ENCODE results near the gene ABHD2.
A peak's percentile ranks its signal among the peaks of the same experiment; 100 is the strongest.
"Not testable (repeated sequence)": the region's sequence is repeated elsewhere in the genome, so short reads cannot be mapped to it uniquely, and the experiment has no call there.

Gene ABHD2, protein sequence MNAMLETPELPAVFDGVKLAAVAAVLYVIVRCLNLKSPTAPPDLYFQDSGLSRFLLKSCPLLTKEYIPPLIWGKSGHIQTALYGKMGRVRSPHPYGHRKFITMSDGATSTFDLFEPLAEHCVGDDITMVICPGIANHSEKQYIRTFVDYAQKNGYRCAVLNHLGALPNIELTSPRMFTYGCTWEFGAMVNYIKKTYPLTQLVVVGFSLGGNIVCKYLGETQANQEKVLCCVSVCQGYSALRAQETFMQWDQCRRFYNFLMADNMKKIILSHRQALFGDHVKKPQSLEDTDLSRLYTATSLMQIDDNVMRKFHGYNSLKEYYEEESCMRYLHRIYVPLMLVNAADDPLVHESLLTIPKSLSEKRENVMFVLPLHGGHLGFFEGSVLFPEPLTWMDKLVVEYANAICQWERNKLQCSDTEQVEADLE

DNA sequence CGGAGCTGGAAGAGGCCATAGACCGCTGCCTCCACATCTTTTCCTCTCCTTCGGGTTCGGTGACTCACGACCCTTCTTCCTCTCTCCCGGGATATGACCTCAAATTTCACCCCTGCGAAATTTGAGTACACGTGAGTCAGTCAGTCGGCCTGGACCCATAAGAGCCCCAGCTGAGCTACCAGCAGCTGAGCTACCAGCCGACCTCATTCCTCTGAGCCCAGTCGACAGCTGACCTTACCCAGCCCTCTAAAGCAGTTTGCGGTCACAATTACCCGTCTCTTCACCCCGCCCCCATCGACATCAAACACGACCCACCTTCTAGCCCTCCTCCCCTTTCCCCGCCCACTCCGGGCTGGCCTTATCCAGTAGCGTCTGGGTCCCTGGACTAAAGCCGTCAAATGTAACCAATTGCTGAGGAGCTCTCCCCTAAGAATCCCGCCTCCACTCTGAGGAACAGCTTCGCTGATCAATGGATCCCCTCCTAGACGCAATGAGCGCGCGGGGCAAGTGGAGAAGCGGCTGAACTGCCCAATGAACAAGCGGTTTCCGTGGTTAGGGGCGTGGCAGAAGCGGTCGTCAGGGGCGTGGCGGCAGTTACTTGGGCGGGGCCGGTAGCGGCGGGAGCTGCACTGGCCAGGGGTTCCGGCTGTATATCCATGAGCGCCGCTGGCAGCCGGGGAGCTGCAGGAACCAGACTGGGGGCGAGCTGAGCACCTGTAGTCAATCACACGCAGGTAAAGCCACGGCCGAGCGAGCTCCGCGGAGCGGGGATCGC is at the start of gene ABHD2:
Gene ABHD2, plus strand, starts transcription at position 627 of the 775 bp plus-strand sequence. CDS start 27,872 bp downstream, outside the sequence.
- TF ChIP-seq CTCF (IDR thresholded peaks at IDR 0.05; ENCODE audit: insufficient read depth, missing control alignments), result no peak
- DNase-seq (ENCODE audit: insufficient read length, low spot score) (peak; percentile 80), FAIRE-seq (no peak)

GRCh38 chr15:89039142-89039541 is 49.1 kb upstream of the ABHD2 start:
- no peak for TF ChIP-seq CTCF (IDR thresholded peaks at IDR 0.05; ENCODE audit: insufficient read depth, missing control alignments)
- FAIRE-seq (no peak), DNase-seq (ENCODE audit: insufficient read length, low spot score) (no peak)

DNA sequence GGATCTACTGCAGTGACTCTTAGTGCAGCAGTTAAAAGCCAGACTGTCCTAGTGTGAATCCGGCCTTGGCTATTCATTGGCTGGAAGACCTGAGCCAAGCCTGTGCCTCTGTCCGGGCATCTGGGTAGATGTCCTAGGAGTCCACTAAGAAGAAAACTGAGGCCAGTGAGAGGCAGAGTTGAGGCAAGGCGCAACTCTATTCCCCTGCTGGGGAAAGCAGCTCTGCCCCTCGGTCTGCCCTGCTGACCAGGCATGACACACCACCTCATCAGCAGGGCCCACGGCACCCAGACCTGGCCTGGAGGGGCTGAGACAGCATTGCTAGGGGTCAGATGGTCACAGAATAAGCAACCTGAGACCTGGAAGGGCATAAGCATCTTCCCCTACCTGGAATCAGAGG is 46.7 kb upstream of the ABHD2 start:
- no peak for TF ChIP-seq CTCF (IDR thresholded peaks at IDR 0.05; ENCODE audit: insufficient read depth, missing control alignments)
- FAIRE-seq, result no peak
- no peak for DNase-seq (ENCODE audit: insufficient read length, low spot score)

DNA sequence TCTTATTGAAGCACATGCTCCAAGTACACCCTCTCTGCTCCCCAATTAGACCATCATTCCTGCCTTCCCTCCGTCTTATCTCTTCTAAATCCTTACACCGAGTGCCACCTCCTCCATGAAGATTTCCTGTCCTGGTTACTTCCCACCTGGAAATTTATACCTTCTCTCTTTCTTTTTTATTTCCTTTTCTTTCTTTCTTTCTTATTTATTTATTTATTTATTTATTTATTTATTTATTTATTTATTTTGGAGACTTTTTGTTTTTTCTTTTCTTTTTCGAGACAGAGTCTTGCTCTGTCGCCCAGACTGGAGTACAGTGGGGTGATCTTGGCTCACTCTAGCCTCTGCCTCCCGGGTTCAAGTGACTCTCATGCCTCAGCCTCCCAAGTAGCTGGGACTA is 45.9 kb upstream of the ABHD2 start:
- FAIRE-seq, result no peak
- no peak for DNase-seq (ENCODE audit: insufficient read length, low spot score)
- no peak for TF ChIP-seq CTCF (IDR thresholded peaks at IDR 0.05; ENCODE audit: insufficient read depth, missing control alignments)

DNA sequence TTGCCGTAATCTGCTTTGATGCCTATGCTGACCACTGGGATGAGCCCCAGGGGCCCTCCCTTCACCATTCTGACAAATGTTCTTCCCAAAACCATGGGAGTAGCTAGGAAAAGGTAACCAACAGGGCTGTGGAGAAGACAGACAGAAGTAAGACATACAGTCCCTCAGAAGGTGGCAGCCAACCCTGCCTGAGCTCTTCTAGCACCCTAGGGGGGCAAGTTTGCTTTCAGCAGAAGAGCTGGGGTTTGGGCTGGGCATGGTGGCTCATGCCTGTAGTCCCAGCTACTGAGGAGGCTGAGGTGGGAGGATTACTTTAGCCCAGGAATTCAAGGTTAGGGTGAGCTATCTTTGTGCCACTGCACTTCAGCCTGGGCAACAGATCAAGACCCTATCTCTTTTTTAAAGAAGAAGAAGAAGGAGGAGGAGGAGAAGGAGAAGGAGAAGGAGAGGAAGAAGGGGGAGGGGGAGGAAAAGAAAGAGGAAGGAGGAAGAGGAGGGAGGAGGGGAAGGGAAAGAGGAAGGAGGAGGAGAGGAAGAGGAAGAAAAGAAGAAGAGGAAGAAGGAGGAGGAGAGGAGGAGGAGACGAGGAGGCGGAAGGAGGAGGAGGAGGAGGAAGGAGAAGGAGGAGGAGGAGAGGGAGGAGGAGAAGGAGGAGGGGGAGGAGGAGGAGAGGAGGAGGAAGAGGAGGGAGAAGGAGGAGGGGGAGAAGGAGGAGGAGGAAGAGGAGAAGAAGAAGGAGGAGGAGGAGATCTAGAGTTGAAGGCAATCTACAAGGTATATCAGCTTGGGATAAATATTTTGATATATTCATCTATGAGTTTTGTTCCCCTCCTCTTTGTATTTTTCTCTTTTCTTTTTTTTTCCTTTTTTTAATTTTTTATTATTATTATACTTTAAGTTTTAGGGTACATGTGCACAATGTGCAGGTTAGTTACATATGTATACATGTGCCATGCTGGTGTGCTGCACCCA is 44.9 kb upstream of the ABHD2 start:
- DNase-seq (ENCODE audit: insufficient read length, low spot score), result no peak
- FAIRE-seq, result no peak
- no peak for TF ChIP-seq CTCF (IDR thresholded peaks at IDR 0.05; ENCODE audit: insufficient read depth, missing control alignments)

GRCh38 chr15:89049016-89049666 is 39.1 kb upstream of the ABHD2 start:
- DNase-seq (ENCODE audit: insufficient read length, low spot score); FAIRE-seq: not testable (repeated sequence)
